ENCODE results near the gene MAGEA9B.
"Not testable (repeated sequence)": the region's sequence is repeated elsewhere in the genome, so short reads cannot be mapped to it uniquely, and the experiment has no call there.

Gene MAGEA9B

GRCh38 chrX:149587359-149587758 lies at the start of gene MAGEA9B:
Gene MAGEA9B (minus strand): TSS chrX:149587459. CDS start chrX:149583179, 4,280 bp downstream.
- DNase-seq: not testable (repeated sequence)

- no peak for DNase-seq
These were observed 46.3 kb upstream of the MAGEA9B start for GRCh38 chrX:149633511-149633910.

- peak; percentile 80 for DNase-seq
These were observed 44.2 kb upstream of the MAGEA9B start, which contains the start of gene TMEM185A for GRCh38 chrX:149631234-149632165. Gene TMEM185A (minus strand): TSS chrX:149631792. CDS start chrX:149631580, 212 bp downstream.

- no peak for DNase-seq
These were observed 43.5 kb upstream of the MAGEA9B start for GRCh38 chrX:149630681-149631233.

GRCh38 chrX:149629730-149630387 lies 42.6 kb upstream of the MAGEA9B start:
- no peak for DNase-seq

GRCh38 chrX:149628768-149629167 lies 41.5 kb upstream of the MAGEA9B start:
- no peak for DNase-seq

- DNase-seq: no peak
These were observed 41.0 kb upstream of the MAGEA9B start for GRCh38 chrX:149628280-149628679.

GRCh38 chrX:149626829-149627228 lies 39.6 kb upstream of the MAGEA9B start:
- DNase-seq: not testable (repeated sequence)

GRCh38 chrX:149619662-149620061 lies 32.4 kb upstream of the MAGEA9B start:
- not testable (repeated sequence) for DNase-seq

- no peak for DNase-seq
These were observed 31.6 kb upstream of the MAGEA9B start for GRCh38 chrX:149618871-149619270.

GRCh38 chrX:149611623-149612175 lies 24.4 kb upstream of the MAGEA9B start:
- DNase-seq: no peak

- no peak for DNase-seq
These were observed 23.3 kb upstream of the MAGEA9B start for GRCh38 chrX:149610511-149610910.

- DNase-seq: no peak
These were observed 20.4 kb upstream of the MAGEA9B start for GRCh38 chrX:149607699-149608098.

- not testable (repeated sequence) for DNase-seq
These were observed 18.1 kb upstream of the MAGEA9B start for GRCh38 chrX:149605248-149605885.

GRCh38 chrX:149598603-149599002 lies 11.3 kb upstream of the MAGEA9B start:
- not testable (repeated sequence) for DNase-seq

GRCh38 chrX:149595943-149596342 lies 8.7 kb upstream of the MAGEA9B start:
- not testable (repeated sequence) for DNase-seq

GRCh38 chrX:149595214-149595613 lies 8.0 kb upstream of the MAGEA9B start, which contains the start of gene HSFX2:
Gene HSFX2 (minus strand): TSS chrX:149595314. CDS start chrX:149594700, 614 bp downstream.
- not testable (repeated sequence) for DNase-seq

- DNase-seq: not testable (repeated sequence)
These were observed 3.7 kb upstream of the MAGEA9B start for GRCh38 chrX:149590993-149591392.

GRCh38 chrX:149585631-149586030 lies 1.6 kb downstream of the MAGEA9B start:
- DNase-seq: not testable (repeated sequence)

GRCh38 chrX:149573456-149573855 lies 13.8 kb downstream of the MAGEA9B start:
- DNase-seq: not testable (repeated sequence)

- DNase-seq: no peak
These were observed 14.5 kb downstream of the MAGEA9B start for GRCh38 chrX:149572743-149573142.

GRCh38 chrX:149571770-149572169 lies 15.5 kb downstream of the MAGEA9B start:
- DNase-seq: no peak
